B cell (primary cell): ENCODE data around the gene ARMC9. TPM values are rescaled to one million over a fixed set of nuclear protein-coding genes. Genes with fewer than 3 reads are reported as not detected.

Source experiments
- ATAC-seq: fragments of 200-7000 bp; cut with Tn5 transposase; one replicate; pipeline ENCODE4 v1.10.0; 2021; ENCODE audit warnings: low read depth, mild to moderate bottlenecking, moderate number of reproducible peaks, moderate library complexity
- CTCF ChIA-PET: fragments of 350-600 bp; sonication (Branson Sonifier 250); formaldehyde crosslinking; loops from one replicate; lab custom pipeline; 2021; ENCODE audit warnings: antibody characterized with exemption, inconsistent platforms; lab: Charles Lee
- POLR2A ChIA-PET: fragments of 350-600 bp; sonication (Branson Sonifier 250); formaldehyde crosslinking; loops from one replicate; lab custom pipeline; 2021; ENCODE audit warnings: antibody characterized with exemption; lab: Charles Lee
- DNase-seq: peaks from one replicate; pipeline ENCODE4 v3.0.0; 2013
- H2AFZ ChIP-seq: 2 replicates; pipeline ENCODE4 v1.6.1; 2012; ENCODE audit warnings: mild to moderate bottlenecking, low read depth, low read length; ENCODE audit not compliant: insufficient read depth, poor library complexity, severe bottlenecking
- H3K27ac ChIP-seq, 2 donors: 1 replicate in 1 of 2; 2 replicates in 1 of 2; pipeline ENCODE4 v1.5.1; 2012 to 2013; ENCODE audit warnings: low read length in 2 of 2, mild to moderate bottlenecking in 2 of 2, moderate library complexity in 1 of 2
- H3K27me3 ChIP-seq, 4 experiments: fragments of 200-600 bp in 1 of 4; sonication (generic) in 1 of 4; replicated peaks in 1 of 4; 1 replicate in 2 of 4; 2 replicates in 2 of 4; pipeline versions ENCODE4 v1.6.1 to v1.7.0; 2013 to 2016; ENCODE audit warnings: low read length in 3 of 4, mild to moderate bottlenecking in 2 of 4, mixed read lengths in 1 of 4, moderate library complexity in 1 of 4; ENCODE audit not compliant: insufficient read depth in 4 of 4, control insufficient read depth in 3 of 4; ENCODE audit errors: control extremely low read depth in 1 of 4
- H3K36me3 ChIP-seq, 2 experiments: replicated peaks in 1 of 2; 1 replicate in 1 of 2; 2 replicates in 1 of 2; pipeline versions ENCODE4 v1.6.1 to v1.7.1; 2013; ENCODE audit warnings: low read length in 1 of 2; ENCODE audit not compliant: insufficient read depth in 2 of 2, control insufficient read depth in 1 of 2; ENCODE audit errors: control extremely low read depth in 1 of 2, extremely low read depth in 1 of 2
- H3K4me1 ChIP-seq, 2 donors: fragments of 200-600 bp in 1 of 2; sonication (generic) in 1 of 2; 1 replicate in 1 of 2; 2 replicates in 1 of 2; pipeline versions ENCODE4 v1.5.1 to v1.6.1; 2013 to 2017; ENCODE audit warnings: low read length in 2 of 2; ENCODE audit not compliant: control insufficient read depth in 2 of 2, insufficient read depth in 2 of 2
- H3K4me2 ChIP-seq: replicated peaks from 2 replicates; pipeline ENCODE3; 2012; ENCODE audit warnings: mild to moderate bottlenecking, low read depth, low read length; ENCODE audit not compliant: poor library complexity, severe bottlenecking
- H3K4me3 ChIP-seq, 5 experiments: fragments of 200-600 bp in 1 of 5; sonication (generic) in 1 of 5; 1 replicate in 3 of 5; 2 replicates in 2 of 5; pipeline versions ENCODE4 v1.5.1 to v1.7.0; 2011 to 2016; ENCODE audit warnings: low read length in 4 of 5, mild to moderate bottlenecking in 4 of 5, low read depth in 2 of 5, control low read depth in 1 of 5, moderate library complexity in 1 of 5; ENCODE audit not compliant: insufficient read depth in 1 of 5; ENCODE audit errors: control extremely low read depth in 1 of 5, extremely low read depth in 1 of 5
- H3K79me2 ChIP-seq: fragments of 200-600 bp; sonication (generic); one replicate; pipeline ENCODE4 v1.6.0; 2016; ENCODE audit warnings: low read length; ENCODE audit not compliant: control insufficient read depth, insufficient read depth
- H3K9ac ChIP-seq: fragments of 200-600 bp; sonication (generic); 2 replicates; pipeline ENCODE4 v1.6.1; 2017; ENCODE audit warnings: mild to moderate bottlenecking, low read length, moderate library complexity
- H3K9me3 ChIP-seq, 3 donors: one replicate each; pipeline versions ENCODE4 v1.6.1 to v1.7.1; 2013; ENCODE audit warnings: low read length in 2 of 3; ENCODE audit not compliant: control insufficient read depth in 2 of 3, insufficient read depth in 1 of 3; ENCODE audit errors: control extremely low read depth in 1 of 3
- H4K20me1 ChIP-seq: 2 replicates; pipeline ENCODE4 v1.6.0; 2012; ENCODE audit warnings: mild to moderate bottlenecking, low read length; ENCODE audit not compliant: insufficient read depth, control insufficient read depth, poor library complexity, severe bottlenecking
- H3K27ac Mint-ChIP-seq: one replicate; pipeline ENCODE4 v1.8.0; 2021; ENCODE audit warnings: mixed read lengths
- H3K27me3 Mint-ChIP-seq: one replicate; pipeline ENCODE4 v1.8.0; 2021; ENCODE audit warnings: mixed read lengths
- H3K4me1 Mint-ChIP-seq: one replicate; pipeline ENCODE4 v1.8.0; 2021; ENCODE audit warnings: mixed read lengths
- H3K4me3 Mint-ChIP-seq: one replicate; pipeline ENCODE4 v1.8.0; 2021; ENCODE audit warnings: mixed read lengths
- H3K9me3 Mint-ChIP-seq: one replicate; pipeline ENCODE4 v1.8.0; 2022; ENCODE audit warnings: mixed read lengths; ENCODE audit not compliant: insufficient read depth
- EZH2 ChIP-seq: IDR thresholded peaks from 2 replicates; pipeline ENCODE4 v1.6.1; 2012; ENCODE audit warnings: borderline replicate concordance, low read depth, mild to moderate bottlenecking, moderate library complexity, low read length; ENCODE audit not compliant: insufficient read depth, poor library complexity, severe bottlenecking
- WGBS: methylation state at CpG from one replicate; pipeline ENCODE4 v1.1.5; 2013; ENCODE audit warnings: missing lambda C conversion rate; ENCODE audit not compliant: insufficient coverage; 5-methylcytosine and 5-hydroxymethylcytosine counted together
- intact Hi-C: fragments of 100-400 bp; cut with micrococcal nuclease; formaldehyde crosslinking; loops from one replicate; pipeline ENCODE4 v1.10.0; 2022
- polyA plus RNA-seq: library from polyadenylated mRNA; depleted of rRNA; stranded (reverse); fragments of >200 nt; gene quantifications from 2 replicates; pipeline ENCODE4 v1.2.3, GENCODE V29; 2012
- total RNA-seq, 2 donors: library from RNA; stranded (reverse); fragments of 120-200 nt in 1 of 2; gene quantifications; 1 replicate in 1 of 2; 2 replicates in 1 of 2; pipeline versions ENCODE4 v1.2.3 to v1.2.4, GENCODE V29; 2013 to 2022
- TF ChIP-seq, protein P1 (sequence below): fragments of 200-600 bp; IDR thresholded peaks from one replicate; pipeline ENCODE4 v1.8.0; 2022; ENCODE audit warnings: antibody characterized with exemption, mild to moderate bottlenecking

Gene ARMC9
- total and polyA plus RNA-seq, 2 donors (not counting 1 experiment from before 2014, with no cell fraction given): 0.40 to 5.4 TPM

- no peaks in the 10 kb centered on the region for H3K9me3 ChIP-seq
- H3K9me3 Mint-ChIP-seq: no peaks in the 10 kb centered on the region
- TF ChIP-seq, protein P1, sequence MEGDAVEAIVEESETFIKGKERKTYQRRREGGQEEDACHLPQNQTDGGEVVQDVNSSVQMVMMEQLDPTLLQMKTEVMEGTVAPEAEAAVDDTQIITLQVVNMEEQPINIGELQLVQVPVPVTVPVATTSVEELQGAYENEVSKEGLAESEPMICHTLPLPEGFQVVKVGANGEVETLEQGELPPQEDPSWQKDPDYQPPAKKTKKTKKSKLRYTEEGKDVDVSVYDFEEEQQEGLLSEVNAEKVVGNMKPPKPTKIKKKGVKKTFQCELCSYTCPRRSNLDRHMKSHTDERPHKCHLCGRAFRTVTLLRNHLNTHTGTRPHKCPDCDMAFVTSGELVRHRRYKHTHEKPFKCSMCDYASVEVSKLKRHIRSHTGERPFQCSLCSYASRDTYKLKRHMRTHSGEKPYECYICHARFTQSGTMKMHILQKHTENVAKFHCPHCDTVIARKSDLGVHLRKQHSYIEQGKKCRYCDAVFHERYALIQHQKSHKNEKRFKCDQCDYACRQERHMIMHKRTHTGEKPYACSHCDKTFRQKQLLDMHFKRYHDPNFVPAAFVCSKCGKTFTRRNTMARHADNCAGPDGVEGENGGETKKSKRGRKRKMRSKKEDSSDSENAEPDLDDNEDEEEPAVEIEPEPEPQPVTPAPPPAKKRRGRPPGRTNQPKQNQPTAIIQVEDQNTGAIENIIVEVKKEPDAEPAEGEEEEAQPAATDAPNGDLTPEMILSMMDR: peak; percentile 76
- TF ChIP-seq EZH2: no peak
- 56% methylated on average over 3 of the region's 12 CpGs for WGBS
- H3K4me2 ChIP-seq: peak overlapping the region; percentile 23
- H3K36me3 ChIP-seq: no peaks in the 10 kb centered on the region
- CTCF ChIA-PET: interaction anchor here (0.9 to 7.7 kb wide), 21 partner anchors 9 to 193 kb away, joined by 3 to 149 read pairs (median 6); partner anchors contain the start of gene B3GNT7
- no peak overlapping the region for H3K4me3 Mint-ChIP-seq
- H3K4me1 Mint-ChIP-seq: peaks cover 56% of the 10 kb centered on the region
- no peak overlapping the region for H3K27ac ChIP-seq
- H3K4me3 ChIP-seq: no peak overlapping the region
- H4K20me1 ChIP-seq: no peaks in the 10 kb centered on the region
- H3K79me2 ChIP-seq: no peaks in the 10 kb centered on the region
- H3K9ac ChIP-seq: no peak overlapping the region
- H3K4me1 ChIP-seq: peaks cover 30 to 56% of the 10 kb centered on the region in 2 donors
- peak overlapping the region; percentile 26 for H2AFZ ChIP-seq
- DNase-seq: peak; percentile 68
- no peaks in the 10 kb centered on the region for H3K27me3 ChIP-seq
- H3K27me3 Mint-ChIP-seq: no peaks in the 10 kb centered on the region
- no peak overlapping the region for H3K27ac Mint-ChIP-seq
- peak; percentile 62 for ATAC-seq
- intact Hi-C loops: loop anchor here (1.0 to 10.0 kb wide), 6 partner anchors 71 to 193 kb away; no protein-coding TSS in a partner anchor
- POLR2A ChIA-PET: interaction anchor here (1.4 to 1.7 kb wide), 2 partner anchors 14 to 97 kb away, joined by 3 to 5 read pairs; no protein-coding TSS in a partner anchor
These were observed 98.9 kb downstream of the ARMC9 start for GRCh38 chr2:231297108-231297908.

GRCh38 chr2:231298091-231298490 lies 99.7 kb downstream of the ARMC9 start:
- CTCF ChIA-PET: interaction anchor here (0.9 to 7.7 kb wide), 14 partner anchors 8 to 196 kb away, joined by 3 to 149 read pairs (median 8); partner anchors contain the start of gene B3GNT7
- no peak overlapping the region for H3K4me3 ChIP-seq
- H3K4me1 ChIP-seq: peaks cover 30 to 56% of the 10 kb centered on the region in 2 donors
- WGBS: 98% methylated on average over 8 of the region's 8 CpGs
- peak overlapping the region in 1 of 2 donors; percentile 4 for H3K27ac ChIP-seq
- no peak for DNase-seq
- TF ChIP-seq, protein P1: no peak
- TF ChIP-seq EZH2: no peak
- ATAC-seq: no peak
- Mint-ChIP-seq H3K4me1 (peaks cover 56% of the 10 kb centered on the region), H3K27ac (no peak overlapping the region), H3K27me3 (no peaks in the 10 kb centered on the region), H3K9me3 (no peaks in the 10 kb centered on the region), H3K4me3 (no peak overlapping the region)
- intact Hi-C loops: loop anchor here (5.0 to 10.0 kb wide), 2 partner anchors 154 to 193 kb away; no protein-coding TSS in a partner anchor
- no peaks in the 10 kb centered on the region for H3K9me3 ChIP-seq
- H2AFZ ChIP-seq: no peak overlapping the region
- no peaks in the 10 kb centered on the region for H3K36me3 ChIP-seq
- H3K9ac ChIP-seq: no peak overlapping the region
- no peaks in the 10 kb centered on the region for H4K20me1 ChIP-seq
- H3K27me3 ChIP-seq: no peaks in the 10 kb centered on the region
- no peak overlapping the region for H3K4me2 ChIP-seq
- H3K79me2 ChIP-seq: no peaks in the 10 kb centered on the region
- POLR2A ChIA-PET: interaction anchor here (1.4 kb wide), 1 partner anchor 96 kb away, joined by 3 read pairs; no protein-coding TSS in a partner anchor
